HepG2 (cell line): ENCODE results near the gene APOL4. TPM values are rescaled to one million over a fixed set of nuclear protein-coding genes. Genes with fewer than 3 reads are reported as not detected.

Experiments
- ATAC-seq: fragments of 200-7000 bp; cut with Tn5 transposase; 3 replicates; pipeline ENCODE4 v1.9.1; 2020; ENCODE audit warnings: mild to moderate bottlenecking, moderate library complexity
- BruUV-seq: library from RNA; stranded (reverse); fragments of 400-500 nt; replicated peaks from 2 replicates; lab custom pipeline; 2021; lab: Mats Ljungman, UMichigan
- CTCF ChIA-PET: fragments of 300-600 bp; formaldehyde crosslinking; extraction: SDS; loops from one replicate; lab custom pipeline; 2021; ENCODE audit warnings: low total read pairs, inconsistent platforms, low intra/inter-chr PET ratio; lab: Yijun Ruan, JAX
- POLR2A ChIA-PET: fragments of 350-600 bp; sonication (Branson Sonifier 250); formaldehyde crosslinking; loops from one replicate; lab custom pipeline; 2020; ENCODE audit warnings: antibody characterized with exemption, inconsistent platforms; lab: Yijun Ruan, JAX
- DNase-seq: peaks from one replicate; pipeline ENCODE4 v3.0.0-alpha.2; 2015; ENCODE audit warnings: low spot score
- FAIRE-seq: peaks from 3 replicates; lab custom pipeline; 2011; peaks lifted over from hg19 to GRCh38; lab: Jason Lieb, UNC
- H2AFZ ChIP-seq: one replicate; pipeline ENCODE4 v1.6.1; 2011; ENCODE audit warnings: low read length, inconsistent platforms
- H3K27ac ChIP-seq: fragments of 300-600 bp; 3 replicates; pipeline ENCODE4 v1.8.0; 2011; ENCODE audit warnings: mixed run types, mild to moderate bottlenecking, mixed read lengths, low read length, inconsistent platforms; ENCODE audit not compliant: insufficient read depth; ENCODE audit errors: extremely low read length
- H3K27me3 ChIP-seq, 2 experiments: fragments of 200-600 bp in 1 of 2; 2 replicates in 1 of 2; 3 replicates in 1 of 2; pipeline versions ENCODE4 v1.6.0 to v1.8.0; 2011; ENCODE audit warnings: low read length in 2 of 2, mild to moderate bottlenecking in 2 of 2, moderate library complexity in 2 of 2, inconsistent platforms in 1 of 2; ENCODE audit not compliant: insufficient read depth in 2 of 2, control insufficient read depth in 1 of 2
- H3K36me3 ChIP-seq, 2 experiments: fragments of 200-600 bp in 1 of 2; replicated peaks in 1 of 2; 2 replicates in 1 of 2; 3 replicates in 1 of 2; pipeline versions ENCODE4 v1.5.1 to v1.8.0; 2011; ENCODE audit warnings: low read length in 2 of 2, inconsistent platforms in 1 of 2; ENCODE audit not compliant: insufficient read depth in 2 of 2, control insufficient read depth in 1 of 2
- H3K4me1 ChIP-seq: 2 replicates; pipeline ENCODE4 v1.5.1; 2012; ENCODE audit warnings: low read length, inconsistent platforms; ENCODE audit not compliant: insufficient read depth
- H3K4me2 ChIP-seq: 2 replicates; pipeline ENCODE4 v1.6.0; 2011; ENCODE audit warnings: low read depth, low read length, inconsistent platforms
- H3K4me3 ChIP-seq, 3 experiments: fragments of 200-600 bp in 1 of 3; sonication (generic), shearing (Covaris generic) in 1 of 3; replicated peaks in 1 of 3; 2 replicates each; pipeline ENCODE4 v1.5.1; 2011 to 2016; ENCODE audit warnings: low read length in 3 of 3, inconsistent platforms in 2 of 3, low read depth in 2 of 3, mild to moderate bottlenecking in 2 of 3, control low read depth in 1 of 3, mixed read lengths in 1 of 3; ENCODE audit not compliant: insufficient read depth in 1 of 3
- H3K79me2 ChIP-seq: one replicate; pipeline ENCODE4 v1.6.1; 2011; ENCODE audit warnings: low read length, inconsistent platforms; ENCODE audit not compliant: insufficient read depth
- H3K9ac ChIP-seq: 2 replicates; pipeline ENCODE4 v1.6.0; 2011; ENCODE audit warnings: mild to moderate bottlenecking, low read depth, low read length, inconsistent platforms; ENCODE audit not compliant: insufficient read depth
- H3K9me3 ChIP-seq: 2 replicates; pipeline ENCODE4 v1.5.1; 2012; ENCODE audit warnings: mild to moderate bottlenecking, low read length
- H4K20me1 ChIP-seq: 2 replicates; pipeline ENCODE4 v1.6.0; 2011; ENCODE audit warnings: inconsistent platforms, mild to moderate bottlenecking, low read length, moderate library complexity; ENCODE audit not compliant: insufficient read depth
- PHB2 ChIP-seq: fragments of 450-650 bp; IDR thresholded peaks from 2 replicates; pipeline ENCODE4 v1.6.1; 2018; ENCODE audit not compliant: partially characterized antibody
- RXRB ChIP-seq: IDR thresholded peaks from 2 replicates; pipeline ENCODE4 v1.6.1; 2016; ENCODE audit warnings: borderline replicate concordance, missing genetic modification reagents, missing compliant biosample characterization
- STAG1 ChIP-seq: sonication (generic); formaldehyde crosslinking; IDR thresholded peaks from 2 replicates; pipeline ENCODE4 v1.4.0; 2020; ENCODE audit warnings: missing genetic modification reagents
- ZBTB25 ChIP-seq: IDR thresholded peaks from 2 replicates; pipeline ENCODE4 v1.6.1; 2018; ENCODE audit warnings: missing genetic modification reagents
- ZNF124 ChIP-seq: sonication (generic); formaldehyde crosslinking; IDR thresholded peaks from 2 replicates; pipeline ENCODE4 v1.4.0; 2020; ENCODE audit warnings: missing genetic modification reagents
- ZNF572 ChIP-seq: sonication (generic); formaldehyde crosslinking; IDR thresholded peaks from 2 replicates; pipeline ENCODE4 v1.5.1; 2020; ENCODE audit warnings: mild to moderate bottlenecking, missing genetic modification reagents
- ZNF589 ChIP-seq: sonication (generic); formaldehyde crosslinking; conservative IDR thresholded peaks from 2 replicates; pipeline ENCODE4 v1.8.0; 2022; ENCODE audit warnings: mild to moderate bottlenecking, moderate library complexity, missing genetic modification reagents
- WGBS: methylation state at CpG from one replicate; pipeline ENCODE4 v1.1.6; 2017; ENCODE audit warnings: low lambda C conversion rate; 5-methylcytosine and 5-hydroxymethylcytosine counted together
- in situ Hi-C: cut with HindIII; loops from 2 replicates; pipeline ENCODE4 v1.10.0; 2017; ENCODE audit warnings: low pct_unique_long_range_greater_than_20kb; ENCODE audit not compliant: extremely low pct_ligation_motif_present
- intact Hi-C: fragments of 100-400 bp; cut with micrococcal nuclease; formaldehyde crosslinking; loops from one replicate; pipeline ENCODE4 v1.10.0; 2022; ENCODE audit not compliant: unreplicated experiment
- polyA plus RNA-seq, 8 experiments: library from polyadenylated mRNA; depleted of rRNA in 3 of 8; stranded (reverse) in 7 of 8; unstranded in 1 of 8; fragments of >200 nt; fragmentation: Illumina TruSeq in 4 of 8; extraction: Trizol in 4 of 8; gene quantifications; 2 replicates each; pipeline versions ENCODE4 v1.2.1 to v1.2.3, GENCODE V29; 2011 to 2016; ENCODE audit warnings: low read depth in 4 of 8, missing spikeins in 1 of 8, mixed read lengths in 1 of 8; ENCODE audit not compliant: insufficient read depth in 1 of 8
- total RNA-seq, 5 experiments: library from RNA; depleted of rRNA; stranded (reverse); fragments of >200 nt; fragmentation: Illumina TruSeq; extraction: Trizol; gene quantifications; 2 replicates each; pipeline ENCODE4 v1.2.3, GENCODE V29; 2016; ENCODE audit warnings: low read depth in 1 of 5
- TF ChIP-seq, protein P1 (sequence below): sonication (generic); formaldehyde crosslinking; IDR thresholded peaks from 2 replicates; pipeline ENCODE4 v1.5.1; 2020; ENCODE audit warnings: missing genetic modification reagents, mild to moderate bottlenecking, borderline replicate concordance
- TF ChIP-seq, protein P2 (sequence below): IDR thresholded peaks from 2 replicates; pipeline ENCODE4 v1.4.0; 2020; ENCODE audit warnings: mild to moderate bottlenecking, missing genetic modification reagents
- TF ChIP-seq, protein P3 (sequence below): sonication (generic); formaldehyde crosslinking; IDR thresholded peaks from 2 replicates; pipeline ENCODE4 v1.4.0; 2020; ENCODE audit warnings: mild to moderate bottlenecking, missing genetic modification reagents

APOL4 gene
- total and polyA plus RNA-seq, 2 of the 13 experiments (the other 11 are each of a cell fraction or from before 2014, with no cell fraction given) = 0.77 to 2.8 TPM

GRCh38 chr22:36196254-36197064 lies 5.2 kb downstream of the APOL4 start (continued):
- TF ChIP-seq, protein P1, sequence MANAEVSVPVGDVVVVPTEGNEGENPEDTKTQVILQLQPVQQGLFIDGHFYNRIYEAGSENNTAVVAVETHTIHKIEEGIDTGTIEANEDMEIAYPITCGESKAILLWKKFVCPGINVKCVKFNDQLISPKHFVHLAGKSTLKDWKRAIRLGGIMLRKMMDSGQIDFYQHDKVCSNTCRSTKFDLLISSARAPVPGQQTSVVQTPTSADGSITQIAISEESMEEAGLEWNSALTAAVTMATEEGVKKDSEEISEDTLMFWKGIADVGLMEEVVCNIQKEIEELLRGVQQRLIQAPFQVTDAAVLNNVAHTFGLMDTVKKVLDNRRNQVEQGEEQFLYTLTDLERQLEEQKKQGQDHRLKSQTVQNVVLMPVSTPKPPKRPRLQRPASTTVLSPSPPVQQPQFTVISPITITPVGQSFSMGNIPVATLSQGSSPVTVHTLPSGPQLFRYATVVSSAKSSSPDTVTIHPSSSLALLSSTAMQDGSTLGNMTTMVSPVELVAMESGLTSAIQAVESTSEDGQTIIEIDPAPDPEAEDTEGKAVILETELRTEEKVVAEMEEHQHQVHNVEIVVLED = no peak
- TF ChIP-seq ZNF572 (CRISPR knock-in tag) (no peak), ZNF589 (CRISPR knock-in tag) (no peak), PHB2 (no peak)

GRCh38 chr22:36194971-36195370 lies 6.6 kb downstream of the APOL4 start:
- CTCF ChIA-PET = interaction anchor here (1.4 to 3.1 kb wide), 3 partner anchors 27 to 91 kb away, joined by 4 to 22 read pairs (median 14); partner anchors contain the start of gene APOL2
- peak; percentile 97 for FAIRE-seq
- in situ Hi-C loops = loop anchor here (5.0 kb wide), 1 partner anchor 92 kb away; no protein-coding TSS in a partner anchor
- no peak for TF ChIP-seq ZNF124 (CRISPR knock-in tag)
- TF ChIP-seq ZBTB25 (CRISPR knock-in tag) = 0 out of 2 replicates have a peak, but pooled peaks have one; percentile 38
- TF ChIP-seq STAG1 = peak; percentile 93
- TF ChIP-seq, protein P2, sequence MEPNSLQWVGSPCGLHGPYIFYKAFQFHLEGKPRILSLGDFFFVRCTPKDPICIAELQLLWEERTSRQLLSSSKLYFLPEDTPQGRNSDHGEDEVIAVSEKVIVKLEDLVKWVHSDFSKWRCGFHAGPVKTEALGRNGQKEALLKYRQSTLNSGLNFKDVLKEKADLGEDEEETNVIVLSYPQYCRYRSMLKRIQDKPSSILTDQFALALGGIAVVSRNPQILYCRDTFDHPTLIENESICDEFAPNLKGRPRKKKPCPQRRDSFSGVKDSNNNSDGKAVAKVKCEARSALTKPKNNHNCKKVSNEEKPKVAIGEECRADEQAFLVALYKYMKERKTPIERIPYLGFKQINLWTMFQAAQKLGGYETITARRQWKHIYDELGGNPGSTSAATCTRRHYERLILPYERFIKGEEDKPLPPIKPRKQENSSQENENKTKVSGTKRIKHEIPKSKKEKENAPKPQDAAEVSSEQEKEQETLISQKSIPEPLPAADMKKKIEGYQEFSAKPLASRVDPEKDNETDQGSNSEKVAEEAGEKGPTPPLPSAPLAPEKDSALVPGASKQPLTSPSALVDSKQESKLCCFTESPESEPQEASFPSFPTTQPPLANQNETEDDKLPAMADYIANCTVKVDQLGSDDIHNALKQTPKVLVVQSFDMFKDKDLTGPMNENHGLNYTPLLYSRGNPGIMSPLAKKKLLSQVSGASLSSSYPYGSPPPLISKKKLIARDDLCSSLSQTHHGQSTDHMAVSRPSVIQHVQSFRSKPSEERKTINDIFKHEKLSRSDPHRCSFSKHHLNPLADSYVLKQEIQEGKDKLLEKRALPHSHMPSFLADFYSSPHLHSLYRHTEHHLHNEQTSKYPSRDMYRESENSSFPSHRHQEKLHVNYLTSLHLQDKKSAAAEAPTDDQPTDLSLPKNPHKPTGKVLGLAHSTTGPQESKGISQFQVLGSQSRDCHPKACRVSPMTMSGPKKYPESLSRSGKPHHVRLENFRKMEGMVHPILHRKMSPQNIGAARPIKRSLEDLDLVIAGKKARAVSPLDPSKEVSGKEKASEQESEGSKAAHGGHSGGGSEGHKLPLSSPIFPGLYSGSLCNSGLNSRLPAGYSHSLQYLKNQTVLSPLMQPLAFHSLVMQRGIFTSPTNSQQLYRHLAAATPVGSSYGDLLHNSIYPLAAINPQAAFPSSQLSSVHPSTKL = peak; percentile 11; the same call in 1 of the 2 replicates
- TF ChIP-seq, protein P3, sequence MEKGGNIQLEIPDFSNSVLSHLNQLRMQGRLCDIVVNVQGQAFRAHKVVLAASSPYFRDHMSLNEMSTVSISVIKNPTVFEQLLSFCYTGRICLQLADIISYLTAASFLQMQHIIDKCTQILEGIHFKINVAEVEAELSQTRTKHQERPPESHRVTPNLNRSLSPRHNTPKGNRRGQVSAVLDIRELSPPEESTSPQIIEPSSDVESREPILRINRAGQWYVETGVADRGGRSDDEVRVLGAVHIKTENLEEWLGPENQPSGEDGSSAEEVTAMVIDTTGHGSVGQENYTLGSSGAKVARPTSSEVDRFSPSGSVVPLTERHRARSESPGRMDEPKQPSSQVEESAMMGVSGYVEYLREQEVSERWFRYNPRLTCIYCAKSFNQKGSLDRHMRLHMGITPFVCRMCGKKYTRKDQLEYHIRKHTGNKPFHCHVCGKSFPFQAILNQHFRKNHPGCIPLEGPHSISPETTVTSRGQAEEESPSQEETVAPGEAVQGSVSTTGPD (CRISPR knock-in tag) = no peak
- peak; percentile 72 for TF ChIP-seq RXRB

More at GRCh38 chr22:36194971-36195370, 6.6 kb downstream of the APOL4 start:
- Histone ChIP-seq H3K9me3 (no peaks in the 10 kb centered on the region), H2AFZ (no peak overlapping the region), H3K36me3 (no peaks in the 10 kb centered on the region), H3K79me2 (no peaks in the 10 kb centered on the region), H3K9ac (no peak overlapping the region), H3K27me3 (no peaks in the 10 kb centered on the region), H3K27ac (no peak overlapping the region), H3K4me2 (no peak overlapping the region), H4K20me1 (no peaks in the 10 kb centered on the region), H3K4me1 (peaks cover 30% of the 10 kb centered on the region), H3K4me3 (no peak overlapping the region)
- intact Hi-C loops = loop anchor here (2.0 kb wide), 1 partner anchor 92 kb away; no protein-coding TSS in a partner anchor
- 62% methylated on average over 3 of the region's 5 CpGs for WGBS
- BruUV-seq = no TSS peak
- DNase-seq (peak; percentile 40), ATAC-seq (peak; percentile 78)
- POLR2A ChIA-PET = no interaction called here
